GM12865 (cell line): ENCODE results near the gene SERPINA1.

Experiments used
- DNase-seq: peaks from one replicate; pipeline ENCODE4 v3.0.0; 2010; ENCODE audit warnings: low read depth
- H3K4me3 ChIP-seq: 2 replicates; pipeline ENCODE4 v1.5.1; 2011; ENCODE audit warnings: mild to moderate bottlenecking, low read depth, low read length, control low read depth
- TF ChIP-seq, protein P1 (sequence below): IDR thresholded peaks from 2 replicates; pipeline ENCODE4 v1.5.1; 2011; ENCODE audit warnings: low read length, control low read depth, low read depth, inconsistent platforms; ENCODE audit not compliant: insufficient read depth; ENCODE audit errors: missing control alignments

SERPINA1 gene

DNA sequence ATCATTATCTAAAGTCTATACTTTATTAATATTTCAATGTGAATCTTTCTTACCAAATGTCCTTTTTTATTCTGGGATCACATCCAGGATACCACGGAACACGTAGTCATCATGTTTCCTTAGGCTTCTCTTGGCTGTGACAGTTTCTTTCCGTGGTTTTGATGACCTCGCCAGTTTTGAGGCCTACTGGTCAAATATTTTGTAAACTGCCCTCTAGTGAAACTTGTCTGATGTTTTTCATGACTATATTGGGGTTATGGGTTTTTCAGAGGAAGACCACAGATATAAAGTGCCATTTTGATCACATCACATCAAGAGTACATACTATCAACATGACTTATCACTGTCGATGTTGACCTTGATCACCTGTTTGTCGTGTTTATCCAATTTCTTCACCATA, 51.1 kb downstream of the SERPINA1 start:
- no peak for DNase-seq
- no peak overlapping the region for H3K4me3 ChIP-seq
- TF ChIP-seq, protein P1, sequence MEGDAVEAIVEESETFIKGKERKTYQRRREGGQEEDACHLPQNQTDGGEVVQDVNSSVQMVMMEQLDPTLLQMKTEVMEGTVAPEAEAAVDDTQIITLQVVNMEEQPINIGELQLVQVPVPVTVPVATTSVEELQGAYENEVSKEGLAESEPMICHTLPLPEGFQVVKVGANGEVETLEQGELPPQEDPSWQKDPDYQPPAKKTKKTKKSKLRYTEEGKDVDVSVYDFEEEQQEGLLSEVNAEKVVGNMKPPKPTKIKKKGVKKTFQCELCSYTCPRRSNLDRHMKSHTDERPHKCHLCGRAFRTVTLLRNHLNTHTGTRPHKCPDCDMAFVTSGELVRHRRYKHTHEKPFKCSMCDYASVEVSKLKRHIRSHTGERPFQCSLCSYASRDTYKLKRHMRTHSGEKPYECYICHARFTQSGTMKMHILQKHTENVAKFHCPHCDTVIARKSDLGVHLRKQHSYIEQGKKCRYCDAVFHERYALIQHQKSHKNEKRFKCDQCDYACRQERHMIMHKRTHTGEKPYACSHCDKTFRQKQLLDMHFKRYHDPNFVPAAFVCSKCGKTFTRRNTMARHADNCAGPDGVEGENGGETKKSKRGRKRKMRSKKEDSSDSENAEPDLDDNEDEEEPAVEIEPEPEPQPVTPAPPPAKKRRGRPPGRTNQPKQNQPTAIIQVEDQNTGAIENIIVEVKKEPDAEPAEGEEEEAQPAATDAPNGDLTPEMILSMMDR = no peak

DNA sequence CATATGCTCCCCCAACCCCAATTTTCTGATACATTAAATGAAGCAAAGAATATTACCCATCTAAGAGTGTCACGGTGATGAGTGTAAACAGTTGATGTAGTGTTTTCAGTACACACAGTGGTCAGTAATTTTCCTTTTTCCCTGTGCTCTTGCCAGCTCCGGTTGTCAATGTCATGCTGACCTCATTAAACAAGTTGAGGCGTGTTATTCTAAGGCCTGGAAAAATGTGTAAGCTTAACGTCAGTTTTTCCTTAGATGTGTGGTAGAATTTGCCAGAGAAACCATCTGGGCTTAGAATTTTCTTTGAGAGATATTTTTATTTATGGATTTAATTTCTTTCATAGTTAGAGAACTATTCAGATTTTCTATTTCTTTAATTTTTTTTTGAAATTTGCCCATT, 53.5 kb downstream of the SERPINA1 start:
- TF ChIP-seq, protein P1 = no peak
- H3K4me3 ChIP-seq = no peak overlapping the region
- no peak for DNase-seq

- TF ChIP-seq, protein P1 = no peak
- no peak for DNase-seq
- H3K4me3 ChIP-seq = no peak overlapping the region
Observed at GRCh38 chr14:94332587-94332986, 55.8 kb downstream of the SERPINA1 start.

GRCh38 chr14:94332063-94332583, 56.3 kb downstream of the SERPINA1 start:
- no peak overlapping the region for H3K4me3 ChIP-seq
- TF ChIP-seq, protein P1 = no peak
- no peak for DNase-seq

DNA sequence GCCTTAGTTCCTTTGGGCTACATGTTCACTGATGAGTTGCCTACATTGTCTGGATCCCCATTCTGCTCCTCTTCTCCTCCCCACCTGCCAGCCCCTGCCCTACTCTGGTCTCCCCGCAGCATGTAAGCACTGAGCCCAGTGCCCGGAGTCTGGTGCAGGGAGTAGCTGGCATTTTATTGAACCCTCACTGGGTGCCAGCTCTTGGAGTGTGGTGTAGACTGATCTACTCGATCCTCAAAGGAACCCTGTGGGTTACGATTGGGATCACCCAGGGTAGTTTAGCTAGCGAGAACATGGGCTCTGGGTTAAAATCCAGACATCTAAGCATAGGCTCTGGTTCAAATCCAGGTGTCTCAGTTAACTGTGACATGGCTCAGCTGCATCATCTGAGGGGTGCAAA, 56.9 kb downstream of the SERPINA1 start:
- H3K4me3 ChIP-seq = no peak overlapping the region
- DNase-seq = no peak
- TF ChIP-seq, protein P1 = no peak

- TF ChIP-seq, protein P1 = no peak
- no peak overlapping the region for H3K4me3 ChIP-seq
- DNase-seq = no peak
Observed at GRCh38 chr14:94330857-94331256, 57.5 kb downstream of the SERPINA1 start.

GRCh38 chr14:94330432-94330831, 58.0 kb downstream of the SERPINA1 start:
- TF ChIP-seq, protein P1 = no peak
- H3K4me3 ChIP-seq = no peak overlapping the region
- no peak for DNase-seq
